CD14-positive monocyte (primary cell): ENCODE data around the gene NTRK3. TPM values are rescaled to one million over a fixed set of nuclear protein-coding genes. Genes with fewer than 3 reads are reported as not detected.
A peak's percentile ranks its signal among the peaks of the same experiment; 100 is the strongest.

Experiments used
- DNase-seq, 3 donors: peaks; one replicate each; pipeline ENCODE4 v3.0.0-alpha.2; 2011 to 2022
- H2AFZ ChIP-seq: 2 replicates; pipeline ENCODE4 v1.6.0; 2012; ENCODE audit warnings: mild to moderate bottlenecking, low read depth, low read length, inconsistent platforms; ENCODE audit not compliant: insufficient read depth, poor library complexity, severe bottlenecking
- H3K27ac ChIP-seq, 2 donors: 1 replicate in 1 of 2; 2 replicates in 1 of 2; pipeline ENCODE4 v1.5.1; 2012 to 2013; ENCODE audit warnings: low read length in 2 of 2, control low read depth in 1 of 2, inconsistent platforms in 1 of 2, low read depth in 1 of 2, mild to moderate bottlenecking in 1 of 2
- H3K27me3 ChIP-seq, 2 donors: one replicate each; pipeline versions ENCODE4 v1.6.0 to v1.6.1; 2011 to 2013; ENCODE audit warnings: low read length in 2 of 2; ENCODE audit not compliant: control insufficient read depth in 2 of 2, insufficient read depth in 2 of 2
- H3K36me3 ChIP-seq, 2 donors: replicated peaks in 1 of 2; 1 replicate in 1 of 2; 2 replicates in 1 of 2; pipeline versions ENCODE4 v1.5.1 to v1.6.1; 2012 to 2013; ENCODE audit warnings: low read length in 2 of 2, control low read depth in 1 of 2, inconsistent platforms in 1 of 2, mild to moderate bottlenecking in 1 of 2; ENCODE audit not compliant: insufficient read depth in 2 of 2, control insufficient read depth in 1 of 2
- H3K4me1 ChIP-seq, 2 donors: 1 replicate in 1 of 2; 2 replicates in 1 of 2; pipeline versions ENCODE4 v1.5.1 to v1.6.1; 2012 to 2013; ENCODE audit warnings: low read length in 2 of 2, control low read depth in 1 of 2, inconsistent platforms in 1 of 2, mild to moderate bottlenecking in 1 of 2, moderate library complexity in 1 of 2; ENCODE audit not compliant: insufficient read depth in 2 of 2, control insufficient read depth in 1 of 2
- H3K4me2 ChIP-seq: replicated peaks from 2 replicates; pipeline ENCODE3; 2012; ENCODE audit warnings: low read length, moderate library complexity, mild to moderate bottlenecking; ENCODE audit not compliant: poor library complexity, severe bottlenecking; ENCODE audit errors: extremely low read depth
- H3K4me3 ChIP-seq, 3 experiments: fragments of 200-600 bp in 1 of 3; sonication (generic) in 1 of 3; replicated peaks in 1 of 3; 1 replicate in 2 of 3; 2 replicates in 1 of 3; pipeline ENCODE4 v1.5.1; 2011 to 2013; ENCODE audit warnings: low read length in 3 of 3, mild to moderate bottlenecking in 3 of 3, control low read depth in 2 of 3, low read depth in 2 of 3, inconsistent platforms in 1 of 3, moderate library complexity in 1 of 3
- H3K79me2 ChIP-seq: 2 replicates; pipeline ENCODE4 v1.6.0; 2012; ENCODE audit warnings: mild to moderate bottlenecking, control low read depth, inconsistent platforms, low read length, moderate library complexity; ENCODE audit not compliant: insufficient read depth
- H3K9ac ChIP-seq: 2 replicates; pipeline ENCODE4 v1.6.0; 2017; ENCODE audit warnings: low read length, mild to moderate bottlenecking; ENCODE audit not compliant: insufficient read depth, poor library complexity, severe bottlenecking
- H3K9me3 ChIP-seq, 2 donors: replicated peaks in 1 of 2; 1 replicate in 1 of 2; 2 replicates in 1 of 2; pipeline versions ENCODE4 v1.5.1 to v1.6.1; 2012 to 2013; ENCODE audit warnings: low read length in 2 of 2, control low read depth in 1 of 2; ENCODE audit not compliant: control insufficient read depth in 1 of 2, insufficient read depth in 1 of 2
- H4K20me1 ChIP-seq: 2 replicates; pipeline ENCODE4 v1.6.0; 2012; ENCODE audit warnings: mild to moderate bottlenecking, low read length, control low read depth, moderate library complexity; ENCODE audit not compliant: insufficient read depth
- H3K27ac Mint-ChIP-seq, 7 donors: one replicate each; pipeline ENCODE4 v1.8.0; 2020; ENCODE audit warnings: mild to moderate bottlenecking in 7 of 7, mixed read lengths in 7 of 7, moderate library complexity in 6 of 7, inconsistent platforms in 2 of 7
- H3K27me3 Mint-ChIP-seq, 3 donors: one replicate each; pipeline ENCODE4 v1.8.0; 2021 to 2022; ENCODE audit warnings: low read depth in 3 of 3, mild to moderate bottlenecking in 3 of 3, mixed read lengths in 3 of 3, moderate library complexity in 3 of 3, inconsistent platforms in 1 of 3
- H3K36me3 Mint-ChIP-seq, 2 donors: one replicate each; pipeline ENCODE4 v1.8.0; 2020; ENCODE audit warnings: mixed read lengths in 2 of 2, inconsistent platforms in 1 of 2, mild to moderate bottlenecking in 1 of 2
- H3K4me1 Mint-ChIP-seq: one replicate; pipeline ENCODE4 v1.8.0; 2020; ENCODE audit warnings: mild to moderate bottlenecking, mixed read lengths
- H3K4me3 Mint-ChIP-seq, 2 donors: one replicate each; pipeline ENCODE4 v1.8.0; 2020; ENCODE audit warnings: mild to moderate bottlenecking in 2 of 2, mixed read lengths in 2 of 2, moderate library complexity in 1 of 2
- H3K9me3 Mint-ChIP-seq, 7 donors: one replicate each; pipeline ENCODE4 v1.8.0; 2020 to 2022; ENCODE audit warnings: mixed read lengths in 7 of 7, mild to moderate bottlenecking in 6 of 7, moderate library complexity in 6 of 7, inconsistent platforms in 2 of 7
- CTCF ChIP-seq: fragments of 200-600 bp; IDR thresholded peaks from one replicate; pipeline ENCODE4 v1.8.0; 2022; ENCODE audit warnings: antibody characterized with exemption, mild to moderate bottlenecking
- WGBS: methylation state at CpG from one replicate; pipeline ENCODE4 v1.1.5; 2013; ENCODE audit warnings: missing lambda C conversion rate; ENCODE audit not compliant: insufficient coverage; 5-methylcytosine and 5-hydroxymethylcytosine counted together
- intact Hi-C, 2 donors: fragments of 100-400 bp; cut with micrococcal nuclease; formaldehyde crosslinking; loops; one replicate each; pipeline versions ENCODE4 v1.15.0 to v1.15.1; 2023
- polyA plus RNA-seq, 3 donors: library from polyadenylated mRNA; depleted of rRNA in 1 of 3; unstranded in 2 of 3; stranded (reverse) in 1 of 3; fragments of 300-500 nt in 2 of 3; fragments of >200 nt in 1 of 3; fragmentation: Illumina TruSeq in 2 of 3; gene quantifications; 1 replicate in 2 of 3; 2 replicates in 1 of 3; pipeline ENCODE4 v1.2.3, GENCODE V29; 2012 to 2021

NTRK3 gene
- polyA plus RNA-seq, 3 donors: not detected

- Mint-ChIP-seq H3K9me3 (peaks cover 2 to 22% (median 6%) of the 10 kb centered on the region in 7 donors), H3K36me3 (no peaks in the 10 kb centered on the region), H3K27me3 (peaks cover 0 to 1% (median 0%) of the 10 kb centered on the region in 3 donors), H3K27ac (peak overlapping the region in 1 of 7 donors; percentile 57), H3K4me1 (no peaks in the 10 kb centered on the region), H3K4me3 (no peak overlapping the region)
- H3K27ac ChIP-seq: no peak overlapping the region
- intact Hi-C loops: no loop called here
- 96% methylated on average over 6 of the region's 6 CpGs for WGBS
- no peaks in the 10 kb centered on the region for H3K36me3 ChIP-seq
- no peak overlapping the region for H2AFZ ChIP-seq
- H4K20me1 ChIP-seq: no peaks in the 10 kb centered on the region
- no peak overlapping the region for H3K4me2 ChIP-seq
- no peak for TF ChIP-seq CTCF
- H3K4me3 ChIP-seq: no peak overlapping the region
- no peaks in the 10 kb centered on the region for H3K79me2 ChIP-seq
- H3K4me1 ChIP-seq: no peaks in the 10 kb centered on the region
- H3K27me3 ChIP-seq: no peaks in the 10 kb centered on the region
- no peak overlapping the region for H3K9ac ChIP-seq
- H3K9me3 ChIP-seq: peaks cover 0 to 8% of the 10 kb centered on the region in 2 donors
- DNase-seq: no peak
Measured at GRCh38 chr15:88141269-88141889, 115.2 kb downstream of the NTRK3 start.

DNA sequence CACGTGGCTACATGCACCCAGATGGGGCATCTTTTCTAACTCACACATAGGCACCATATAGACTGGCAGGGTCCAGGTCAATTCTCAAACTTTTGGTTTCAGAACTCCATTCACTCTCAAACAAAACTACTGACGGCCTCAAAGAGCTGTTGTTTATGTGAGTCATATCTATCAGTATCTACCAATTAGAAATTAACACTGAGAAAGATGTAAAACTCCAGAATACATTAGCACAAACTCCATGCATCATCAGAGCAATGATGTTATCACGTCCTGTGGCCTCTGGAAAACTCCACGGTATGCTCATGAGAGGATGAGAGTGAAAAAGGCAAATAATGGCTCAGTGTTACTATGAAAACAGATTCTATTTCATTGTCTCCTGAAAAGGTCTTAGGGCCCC is 116.1 kb downstream of the NTRK3 start:
- peaks cover 4 to 30% (median 9%) of the 10 kb centered on the region in 7 donors for H3K9me3 Mint-ChIP-seq
- peaks cover 0 to 3% (median 1%) of the 10 kb centered on the region in 3 donors for H3K27me3 Mint-ChIP-seq
- H3K27ac Mint-ChIP-seq: no peak overlapping the region
- H3K36me3 Mint-ChIP-seq: no peaks in the 10 kb centered on the region
- H3K27ac ChIP-seq: no peak overlapping the region
- H3K4me2 ChIP-seq: no peak overlapping the region
- no peaks in the 10 kb centered on the region for H3K79me2 ChIP-seq
- H3K27me3 ChIP-seq: no peaks in the 10 kb centered on the region
- no peak overlapping the region for H3K4me3 ChIP-seq
- no peaks in the 10 kb centered on the region for H3K4me1 Mint-ChIP-seq
- H4K20me1 ChIP-seq: no peaks in the 10 kb centered on the region
- DNase-seq: no peak
- 50% methylated on average over 1 of the region's 4 CpGs for WGBS
- H3K36me3 ChIP-seq: no peaks in the 10 kb centered on the region
- intact Hi-C loops: no loop called here
- no peaks in the 10 kb centered on the region for H3K4me1 ChIP-seq
- no peak overlapping the region for H3K9ac ChIP-seq
- no peak overlapping the region for H2AFZ ChIP-seq
- H3K9me3 ChIP-seq: peaks cover 5 to 10% of the 10 kb centered on the region in 2 donors
- TF ChIP-seq CTCF: no peak
- H3K4me3 Mint-ChIP-seq: no peak overlapping the region
